ENCODE data around the gene ZNF43.
"Not testable (repeated sequence)": the region's sequence is repeated elsewhere in the genome, so short reads cannot be mapped to it uniquely, and the experiment has no call there.

ZNF43 gene

GRCh38 chr19:21765151-21765550 lies 70.8 kb downstream of the ZNF43 start:
- TF ChIP-seq REST (IDR thresholded peaks at IDR 0.05; ENCODE audit: insufficient replicate concordance, low read depth), result no peak
- TF ChIP-seq POLR2AphosphoS5 (IDR thresholded peaks at IDR 0.05; ENCODE audit: low read depth), result no peak
- TF ChIP-seq GABPA (IDR thresholded peaks at IDR 0.05; ENCODE audit: low read depth), result no peak
- no peak for TF ChIP-seq SPI1 (IDR thresholded peaks at IDR 0.05; ENCODE audit: borderline replicate concordance, low read depth)
- no peak for TF ChIP-seq CTCF (IDR thresholded peaks at IDR 0.05; ENCODE audit: insufficient read depth, low read length)

GRCh38 chr19:21761547-21761946 lies 74.4 kb downstream of the ZNF43 start:
- not testable (repeated sequence) for DNase-seq (ENCODE audit: low read depth in 1 of 2, low spot score in 1 of 2); H3K4me3 ChIP-seq (replicated peaks; ENCODE audit: insufficient read depth, low read length); H3K27me3 ChIP-seq (ENCODE audit: insufficient read depth, poor library complexity, severe bottlenecking); H3K27ac ChIP-seq (replicated peaks)

More at GRCh38 chr19:21765151-21765550, 70.8 kb downstream of the ZNF43 start:
- H3K27ac ChIP-seq (replicated peaks), result no peak overlapping the region
- no peak overlapping the region for H3K4me3 ChIP-seq (replicated peaks; ENCODE audit: insufficient read depth, low read length)
- H3K27me3 ChIP-seq (ENCODE audit: insufficient read depth, poor library complexity, severe bottlenecking), result no peaks in the 10 kb centered on the region
- no peak for DNase-seq (ENCODE audit: low read depth in 1 of 2, low spot score in 1 of 2)

- TF ChIP-seq GABPA (IDR thresholded peaks at IDR 0.05; ENCODE audit: low read depth) (no peak), SPI1 (IDR thresholded peaks at IDR 0.05; ENCODE audit: borderline replicate concordance, low read depth) (no peak), CTCF (IDR thresholded peaks at IDR 0.05; ENCODE audit: insufficient read depth, low read length) (no peak), REST (IDR thresholded peaks at IDR 0.05; ENCODE audit: insufficient replicate concordance, low read depth) (no peak), POLR2AphosphoS5 (IDR thresholded peaks at IDR 0.05; ENCODE audit: low read depth) (no peak)
Observed at GRCh38 chr19:21758296-21758695, 77.7 kb downstream of the ZNF43 start.

GRCh38 chr19:21755555-21755954 lies 80.4 kb downstream of the ZNF43 start:
- H3K4me3 ChIP-seq (replicated peaks; ENCODE audit: insufficient read depth, low read length); DNase-seq (ENCODE audit: low read depth in 1 of 2, low spot score in 1 of 2); H3K27me3 ChIP-seq (ENCODE audit: insufficient read depth, poor library complexity, severe bottlenecking); H3K27ac ChIP-seq (replicated peaks): not testable (repeated sequence)

More at GRCh38 chr19:21758296-21758695, 77.7 kb downstream of the ZNF43 start:
- no peaks in the 10 kb centered on the region for H3K27me3 ChIP-seq (ENCODE audit: insufficient read depth, poor library complexity, severe bottlenecking)
- no peak overlapping the region for H3K4me3 ChIP-seq (replicated peaks; ENCODE audit: insufficient read depth, low read length)
- no peak overlapping the region for H3K27ac ChIP-seq (replicated peaks)
- DNase-seq (ENCODE audit: low read depth in 1 of 2, low spot score in 1 of 2), result no peak

Data from HL-60 (cell line).